HG03280 (cell line): ENCODE results near the gene RNASEH2C.
"Not testable (repeated sequence)": the region's sequence is repeated elsewhere in the genome, so short reads cannot be mapped to it uniquely, and the experiment has no call there.

Source experiments
- ATAC-seq: cut with Tn5 transposase; IDR thresholded peaks from one replicate; pipeline ENCODE4 v1.9.1; 2021; ENCODE audit warnings: mild to moderate bottlenecking, moderate library complexity; ENCODE audit not compliant: unreplicated experiment

The RNASEH2C gene

GRCh38 chr11:65720211-65720934, at the start of gene RNASEH2C:
TSS of gene RNASEH2C (minus strand) at chr11:65720798. CDS start at chr11:65720758, 40 bp downstream.
- peak; percentile 80 for ATAC-seq

GRCh38 chr11:65767806-65768205, 47.2 kb upstream of the RNASEH2C start:
- not testable (repeated sequence) for ATAC-seq

- ATAC-seq = no peak
These were observed 46.8 kb upstream of the RNASEH2C start for GRCh38 chr11:65767406-65767805.

- ATAC-seq = no peak
These were observed 45.9 kb upstream of the RNASEH2C start for GRCh38 chr11:65766535-65766934.

- no peak for ATAC-seq
These were observed 43.8 kb upstream of the RNASEH2C start for GRCh38 chr11:65764434-65764833.

- ATAC-seq = not testable (repeated sequence)
These were observed 42.2 kb upstream of the RNASEH2C start for GRCh38 chr11:65762816-65763215.

- not testable (repeated sequence) for ATAC-seq
These were observed 41.6 kb upstream of the RNASEH2C start for GRCh38 chr11:65762169-65762568.

GRCh38 chr11:65745049-65745448, 24.5 kb upstream of the RNASEH2C start:
- ATAC-seq = no peak

- ATAC-seq = no peak
These were observed 24.1 kb upstream of the RNASEH2C start for GRCh38 chr11:65744699-65745042.

GRCh38 chr11:65744026-65744698, 23.6 kb upstream of the RNASEH2C start:
- no peak for ATAC-seq

GRCh38 chr11:65743681-65744025, 23.1 kb upstream of the RNASEH2C start:
- no peak for ATAC-seq

GRCh38 chr11:65742353-65742752, 21.8 kb upstream of the RNASEH2C start:
- no peak for ATAC-seq

- ATAC-seq = no peak
These were observed 20.6 kb upstream of the RNASEH2C start for GRCh38 chr11:65741185-65741584.

GRCh38 chr11:65739022-65739421, 18.4 kb upstream of the RNASEH2C start:
- no peak for ATAC-seq

GRCh38 chr11:65736810-65737209, 16.2 kb upstream of the RNASEH2C start:
- no peak for ATAC-seq

- ATAC-seq = not testable (repeated sequence)
These were observed 14.5 kb upstream of the RNASEH2C start for GRCh38 chr11:65735111-65735510.

- no peak for ATAC-seq
These were observed 9.9 kb upstream of the RNASEH2C start for GRCh38 chr11:65730461-65730860.

GRCh38 chr11:65727865-65728264, 7.3 kb upstream of the RNASEH2C start:
- ATAC-seq = no peak

GRCh38 chr11:65726660-65727059, 6.1 kb upstream of the RNASEH2C start:
- ATAC-seq = no peak

GRCh38 chr11:65722261-65722660, 1.7 kb upstream of the RNASEH2C start:
- no peak for ATAC-seq

- no peak for ATAC-seq
These were observed 757 bp downstream of the RNASEH2C start for GRCh38 chr11:65719871-65720210.

GRCh38 chr11:65718964-65719492, 1.6 kb downstream of the RNASEH2C start:
- no peak for ATAC-seq
